Measurements from ENCODE around the gene CARD9.

Gene CARD9

DNA sequence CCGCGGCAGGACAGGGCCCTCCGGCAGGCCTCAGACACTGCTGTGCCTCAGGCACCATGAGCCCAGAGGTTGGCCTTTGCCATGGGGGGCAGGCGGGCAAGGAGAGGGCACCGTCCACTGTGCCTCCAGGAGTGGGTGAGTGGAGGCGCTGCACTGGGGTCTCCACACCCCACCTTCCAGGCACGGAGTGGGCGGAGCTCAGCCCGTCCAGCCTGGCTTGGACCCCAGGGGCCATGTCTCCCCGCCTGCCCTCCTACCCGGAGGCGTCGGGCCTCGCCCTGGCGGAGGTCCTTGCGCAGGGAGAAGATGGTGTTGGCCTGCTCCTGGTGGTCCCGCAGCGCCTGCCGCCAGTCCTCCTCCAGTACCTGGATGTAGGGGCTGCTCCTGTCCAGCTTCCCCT, 3.4 kb downstream of the CARD9 start:
- no peaks in the 10 kb centered on the region for H3K27me3 ChIP-seq (replicated peaks; ENCODE audit: control insufficient read depth, insufficient read depth, low read length)

DNA sequence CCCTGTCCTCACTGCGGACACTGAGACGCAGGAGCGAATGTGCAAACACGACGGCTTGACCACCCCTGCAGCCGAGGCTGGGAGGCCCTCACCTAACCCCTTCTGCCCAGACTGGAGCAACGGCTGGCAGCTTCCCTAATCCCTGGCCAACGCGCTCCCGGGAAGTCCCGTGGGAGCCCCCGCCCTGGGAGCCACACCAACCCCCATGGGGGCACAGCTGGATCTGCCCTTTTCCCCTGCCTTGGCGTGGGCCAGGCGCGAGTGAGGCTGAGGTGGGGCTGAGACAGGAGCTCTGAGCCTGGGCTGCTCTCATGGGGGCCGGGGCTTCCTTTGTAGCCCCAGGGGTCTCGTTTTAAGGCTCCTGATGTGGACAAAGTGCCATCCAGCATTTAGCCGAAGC, 5.3 kb downstream of the CARD9 start:
- no peak for DNase-seq (ENCODE audit: extremely low read depth, insufficient read length)
- Histone ChIP-seq H3K4me3 (replicated peaks; ENCODE audit: low read depth, low read length) (no peak overlapping the region), H3K27me3 (replicated peaks; ENCODE audit: control insufficient read depth, insufficient read depth, low read length) (no peaks in the 10 kb centered on the region), H3K36me3 (ENCODE audit: control insufficient read depth, insufficient read depth, low read length) (no peaks in the 10 kb centered on the region; the same call in 1 of the 2 replicates)
- TF ChIP-seq, protein P1, sequence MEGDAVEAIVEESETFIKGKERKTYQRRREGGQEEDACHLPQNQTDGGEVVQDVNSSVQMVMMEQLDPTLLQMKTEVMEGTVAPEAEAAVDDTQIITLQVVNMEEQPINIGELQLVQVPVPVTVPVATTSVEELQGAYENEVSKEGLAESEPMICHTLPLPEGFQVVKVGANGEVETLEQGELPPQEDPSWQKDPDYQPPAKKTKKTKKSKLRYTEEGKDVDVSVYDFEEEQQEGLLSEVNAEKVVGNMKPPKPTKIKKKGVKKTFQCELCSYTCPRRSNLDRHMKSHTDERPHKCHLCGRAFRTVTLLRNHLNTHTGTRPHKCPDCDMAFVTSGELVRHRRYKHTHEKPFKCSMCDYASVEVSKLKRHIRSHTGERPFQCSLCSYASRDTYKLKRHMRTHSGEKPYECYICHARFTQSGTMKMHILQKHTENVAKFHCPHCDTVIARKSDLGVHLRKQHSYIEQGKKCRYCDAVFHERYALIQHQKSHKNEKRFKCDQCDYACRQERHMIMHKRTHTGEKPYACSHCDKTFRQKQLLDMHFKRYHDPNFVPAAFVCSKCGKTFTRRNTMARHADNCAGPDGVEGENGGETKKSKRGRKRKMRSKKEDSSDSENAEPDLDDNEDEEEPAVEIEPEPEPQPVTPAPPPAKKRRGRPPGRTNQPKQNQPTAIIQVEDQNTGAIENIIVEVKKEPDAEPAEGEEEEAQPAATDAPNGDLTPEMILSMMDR (IDR thresholded peaks at IDR 0.05; ENCODE audit: insufficient read depth, low read length, poor library complexity, severe bottlenecking), result no peak

More for the DNA sequence above, 3.4 kb downstream of the CARD9 start:
- Histone ChIP-seq H3K4me3 (replicated peaks; ENCODE audit: low read depth, low read length) (no peak overlapping the region), H3K36me3 (ENCODE audit: control insufficient read depth, insufficient read depth, low read length) (no peaks in the 10 kb centered on the region; the same call in 1 of the 2 replicates)
- DNase-seq (ENCODE audit: extremely low read depth, insufficient read length), result no peak
- TF ChIP-seq, protein P1 (IDR thresholded peaks at IDR 0.05; ENCODE audit: insufficient read depth, low read length, poor library complexity, severe bottlenecking), result no peak

DNA sequence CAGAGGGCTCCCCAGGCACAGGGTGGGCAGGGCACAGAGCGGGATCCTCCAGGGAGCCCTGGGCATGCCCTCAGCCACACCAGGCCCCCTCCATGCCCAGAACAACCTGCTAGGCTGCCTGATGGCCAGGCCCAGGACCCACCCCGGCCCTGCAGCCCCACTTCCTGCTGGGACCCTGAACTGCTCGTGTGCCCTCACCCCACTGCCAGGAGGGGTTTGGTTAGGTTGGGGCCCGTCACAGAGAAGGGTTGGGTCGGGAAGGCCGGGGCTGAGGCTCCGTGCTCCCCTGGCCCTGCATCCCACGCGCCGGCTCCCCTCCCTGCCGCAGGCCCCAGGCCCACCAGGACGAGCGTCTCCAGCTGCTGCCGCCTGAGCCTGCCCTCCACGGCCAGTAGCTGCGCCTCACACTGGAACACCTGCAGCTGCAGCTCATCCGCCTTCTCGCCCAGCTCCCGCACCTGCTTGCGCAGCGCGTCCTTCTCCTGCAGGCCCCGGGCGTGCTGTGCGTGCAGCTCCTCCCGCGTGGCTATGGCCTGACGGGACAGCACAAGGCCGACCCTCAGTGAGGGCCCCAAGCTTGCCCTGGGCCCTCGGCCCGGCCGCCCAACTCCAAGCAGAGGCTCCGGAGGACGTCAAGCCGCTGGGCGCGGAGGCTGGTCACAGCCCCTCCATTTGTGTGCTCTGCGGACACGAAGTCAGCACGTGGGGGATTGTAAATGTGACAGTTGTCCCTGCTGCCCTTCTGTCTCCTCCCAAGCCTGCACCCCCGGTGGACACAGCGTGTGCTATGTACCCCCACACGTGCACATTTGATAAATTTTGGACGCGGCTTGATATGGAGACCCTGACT, 5.9 kb downstream of the CARD9 start:
- TF ChIP-seq, protein P1 (IDR thresholded peaks at IDR 0.05; ENCODE audit: insufficient read depth, low read length, poor library complexity, severe bottlenecking), result no peak
- Histone ChIP-seq H3K36me3 (ENCODE audit: control insufficient read depth, insufficient read depth, low read length) (no peaks in the 10 kb centered on the region; the same call in 1 of the 2 replicates), H3K4me3 (replicated peaks; ENCODE audit: low read depth, low read length) (no peak overlapping the region), H3K27me3 (replicated peaks; ENCODE audit: control insufficient read depth, insufficient read depth, low read length) (no peaks in the 10 kb centered on the region)
- no peak for DNase-seq (ENCODE audit: extremely low read depth, insufficient read length)

DNA sequence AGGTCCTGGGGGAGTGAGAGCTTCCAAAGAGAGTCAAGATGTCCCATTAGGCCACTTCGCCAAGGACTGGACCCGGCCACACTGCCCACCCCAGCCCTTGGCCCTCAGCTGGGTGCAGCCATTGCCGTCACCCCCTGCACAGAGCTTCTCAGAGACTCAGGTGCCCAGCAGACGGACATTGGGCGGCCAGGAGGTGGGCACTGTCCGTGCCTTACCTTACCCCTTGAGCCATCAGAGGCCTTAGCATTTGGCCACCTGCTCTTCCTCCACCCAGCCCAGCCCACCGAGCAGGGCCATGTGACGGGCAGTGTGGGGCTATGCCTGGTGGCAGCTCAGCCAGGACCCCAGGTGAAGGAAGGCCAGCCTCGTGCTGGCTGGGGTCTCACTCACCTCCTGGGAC, 6.6 kb downstream of the CARD9 start:
- no peak for DNase-seq (ENCODE audit: extremely low read depth, insufficient read length)
- Histone ChIP-seq H3K36me3 (ENCODE audit: control insufficient read depth, insufficient read depth, low read length) (no peaks in the 10 kb centered on the region; the same call in 1 of the 2 replicates), H3K4me3 (replicated peaks; ENCODE audit: low read depth, low read length) (no peak overlapping the region), H3K27me3 (replicated peaks; ENCODE audit: control insufficient read depth, insufficient read depth, low read length) (no peaks in the 10 kb centered on the region)
- TF ChIP-seq, protein P1 (IDR thresholded peaks at IDR 0.05; ENCODE audit: insufficient read depth, low read length, poor library complexity, severe bottlenecking), result no peak

DNA sequence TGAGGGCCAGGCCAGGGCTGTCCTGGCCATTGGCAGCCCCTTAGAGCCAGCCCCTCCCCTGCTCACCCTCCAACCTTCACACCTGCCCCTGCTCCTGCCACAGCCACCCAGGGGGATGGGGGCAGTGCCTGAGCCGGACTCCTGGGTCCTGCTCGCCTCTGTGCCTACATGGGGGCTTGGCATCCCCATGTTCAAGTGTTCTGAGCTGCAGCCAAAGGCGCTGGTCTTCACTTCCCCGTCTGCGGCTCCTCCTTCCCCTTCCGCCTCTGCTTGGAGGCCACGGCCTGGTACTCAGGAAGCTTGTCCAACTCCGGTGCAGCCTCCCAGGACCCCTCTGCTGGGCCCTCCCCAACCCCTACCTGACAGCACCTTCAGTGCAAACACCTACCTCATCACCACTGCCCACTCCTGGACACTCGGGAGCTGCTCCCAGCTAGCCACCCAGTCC, 7.7 kb downstream of the CARD9 start:
- TF ChIP-seq, protein P1 (IDR thresholded peaks at IDR 0.05; ENCODE audit: insufficient read depth, low read length, poor library complexity, severe bottlenecking), result no peak
- no peak overlapping the region for H3K4me3 ChIP-seq (replicated peaks; ENCODE audit: low read depth, low read length)
- no peak for DNase-seq (ENCODE audit: extremely low read depth, insufficient read length)
- no peaks in the 10 kb centered on the region; the same call in 1 of the 2 replicates for H3K36me3 ChIP-seq (ENCODE audit: control insufficient read depth, insufficient read depth, low read length)
- no peaks in the 10 kb centered on the region for H3K27me3 ChIP-seq (replicated peaks; ENCODE audit: control insufficient read depth, insufficient read depth, low read length)
